AG09319 (cell line): ENCODE results near the gene POLR3B.
A peak's percentile ranks its signal among the peaks of the same experiment; 100 is the strongest.
"Not testable (repeated sequence)": the region's sequence is repeated elsewhere in the genome, so short reads cannot be mapped to it uniquely, and the experiment has no call there.

Experiments used
- DNase-seq: peaks from one replicate; pipeline ENCODE4 v3.0.0-alpha.2; 2010; ENCODE audit warnings: low read depth; ENCODE audit errors: extremely low read depth
- CTCF ChIP-seq: IDR thresholded peaks from 2 replicates; pipeline ENCODE4 v1.5.1; 2011; ENCODE audit warnings: low read depth, mild to moderate bottlenecking, inconsistent platforms, low read length, moderate library complexity

The POLR3B gene

GRCh38 chr12:106360400-106360994 is 2.9 kb downstream of the POLR3B start:
- no peak for TF ChIP-seq CTCF
- no peak for DNase-seq

- no peak for TF ChIP-seq CTCF
- DNase-seq, result no peak
Measured at GRCh38 chr12:106362971-106363370, 5.4 kb downstream of the POLR3B start.

GRCh38 chr12:106364261-106364660 is 6.7 kb downstream of the POLR3B start:
- DNase-seq, result no peak
- TF ChIP-seq CTCF, result no peak

- TF ChIP-seq CTCF, result no peak
- peak; percentile 18 for DNase-seq
Measured at GRCh38 chr12:106369624-106370346, 12.2 kb downstream of the POLR3B start.

GRCh38 chr12:106378788-106379187 is 21.2 kb downstream of the POLR3B start:
- no peak for DNase-seq
- TF ChIP-seq CTCF, result no peak

- DNase-seq, result no peak
Measured at GRCh38 chr12:106380954-106381353, 23.4 kb downstream of the POLR3B start.

GRCh38 chr12:106381866-106382265 is 24.3 kb downstream of the POLR3B start:
- DNase-seq, result not testable (repeated sequence)

More at GRCh38 chr12:106380954-106381353, 23.4 kb downstream of the POLR3B start:
- TF ChIP-seq CTCF, result no peak
